Measurements from ENCODE around the gene DOCK4. TPM values are rescaled to one million over a fixed set of nuclear protein-coding genes. Genes with fewer than 3 reads are reported as not detected.

DOCK4 gene
- total RNA-seq, 1 donor from 2014 or later = 4.5 TPM

DNA sequence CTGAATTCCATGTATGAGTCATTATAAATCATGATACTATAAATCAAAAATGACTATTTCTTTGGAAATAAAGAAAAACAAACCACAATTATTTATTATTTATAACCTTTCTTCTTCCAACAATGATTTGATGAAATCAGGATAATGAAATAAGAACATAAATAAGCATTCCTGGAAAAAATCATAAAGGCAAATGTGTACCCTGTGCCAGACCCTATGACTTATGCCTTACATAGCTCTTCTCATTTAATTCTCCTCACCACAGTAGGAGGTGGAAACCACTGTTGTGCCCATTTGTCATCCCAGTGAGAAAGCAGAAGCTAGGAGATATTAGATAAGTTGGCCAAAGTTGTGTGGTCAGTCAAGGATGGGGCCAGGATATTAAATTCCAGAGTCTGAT lies 255.1 kb downstream of the DOCK4 start:
- no peak for DNase-seq (ENCODE audit: low read depth)
- TF ChIP-seq, protein P1, sequence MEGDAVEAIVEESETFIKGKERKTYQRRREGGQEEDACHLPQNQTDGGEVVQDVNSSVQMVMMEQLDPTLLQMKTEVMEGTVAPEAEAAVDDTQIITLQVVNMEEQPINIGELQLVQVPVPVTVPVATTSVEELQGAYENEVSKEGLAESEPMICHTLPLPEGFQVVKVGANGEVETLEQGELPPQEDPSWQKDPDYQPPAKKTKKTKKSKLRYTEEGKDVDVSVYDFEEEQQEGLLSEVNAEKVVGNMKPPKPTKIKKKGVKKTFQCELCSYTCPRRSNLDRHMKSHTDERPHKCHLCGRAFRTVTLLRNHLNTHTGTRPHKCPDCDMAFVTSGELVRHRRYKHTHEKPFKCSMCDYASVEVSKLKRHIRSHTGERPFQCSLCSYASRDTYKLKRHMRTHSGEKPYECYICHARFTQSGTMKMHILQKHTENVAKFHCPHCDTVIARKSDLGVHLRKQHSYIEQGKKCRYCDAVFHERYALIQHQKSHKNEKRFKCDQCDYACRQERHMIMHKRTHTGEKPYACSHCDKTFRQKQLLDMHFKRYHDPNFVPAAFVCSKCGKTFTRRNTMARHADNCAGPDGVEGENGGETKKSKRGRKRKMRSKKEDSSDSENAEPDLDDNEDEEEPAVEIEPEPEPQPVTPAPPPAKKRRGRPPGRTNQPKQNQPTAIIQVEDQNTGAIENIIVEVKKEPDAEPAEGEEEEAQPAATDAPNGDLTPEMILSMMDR (IDR thresholded peaks at IDR 0.05; ENCODE audit: insufficient read depth, low read length, severe bottlenecking) = no peak
- no peaks in the 10 kb centered on the region for H3K27me3 ChIP-seq (ENCODE audit: control insufficient read depth, insufficient read depth, low read length)
- H3K36me3 ChIP-seq (ENCODE audit: control insufficient read depth, insufficient read depth, low read length) = no peaks in the 10 kb centered on the region
- no peak overlapping the region for H3K4me3 ChIP-seq (ENCODE audit: low read depth, low read length)
- FAIRE-seq = no peak

DNA sequence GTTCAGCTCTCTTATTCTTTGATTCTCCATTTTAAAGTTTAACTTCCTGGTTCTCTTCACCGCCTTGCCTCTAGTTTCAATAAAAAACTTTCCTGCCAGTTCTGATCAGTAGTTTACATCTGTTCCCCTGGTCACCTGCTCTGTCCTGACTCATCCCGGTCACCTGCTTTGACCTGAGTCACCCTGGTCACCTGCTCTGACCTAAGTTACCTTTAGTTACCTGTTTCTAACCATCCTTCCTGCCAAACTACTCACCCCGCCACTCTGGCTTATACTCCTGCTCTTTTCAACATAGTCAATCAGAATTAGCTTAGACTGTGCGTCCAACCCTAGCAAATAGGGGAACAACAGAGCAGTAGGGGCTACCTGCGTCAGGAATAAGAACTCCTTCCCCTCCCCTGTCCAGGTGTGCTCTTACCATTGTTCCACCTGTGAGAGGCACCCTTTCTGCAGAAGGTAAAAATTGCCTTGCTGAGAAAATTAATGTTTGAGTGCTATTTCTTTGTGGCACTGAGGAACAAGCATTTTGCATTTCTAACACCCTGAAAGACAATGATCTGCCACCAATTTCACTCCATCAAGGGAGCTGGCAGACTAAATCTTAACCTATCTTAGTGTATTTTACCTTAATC lies 263.6 kb downstream of the DOCK4 start:
- no peaks in the 10 kb centered on the region for H3K36me3 ChIP-seq (ENCODE audit: control insufficient read depth, insufficient read depth, low read length)
- no peak for DNase-seq (ENCODE audit: low read depth)
- no peaks in the 10 kb centered on the region for H3K27me3 ChIP-seq (ENCODE audit: control insufficient read depth, insufficient read depth, low read length)
- H3K4me3 ChIP-seq (ENCODE audit: low read depth, low read length) = no peak overlapping the region
- TF ChIP-seq, protein P1 (IDR thresholded peaks at IDR 0.05; ENCODE audit: insufficient read depth, low read length, severe bottlenecking) = no peak
- FAIRE-seq = no peak

DNA sequence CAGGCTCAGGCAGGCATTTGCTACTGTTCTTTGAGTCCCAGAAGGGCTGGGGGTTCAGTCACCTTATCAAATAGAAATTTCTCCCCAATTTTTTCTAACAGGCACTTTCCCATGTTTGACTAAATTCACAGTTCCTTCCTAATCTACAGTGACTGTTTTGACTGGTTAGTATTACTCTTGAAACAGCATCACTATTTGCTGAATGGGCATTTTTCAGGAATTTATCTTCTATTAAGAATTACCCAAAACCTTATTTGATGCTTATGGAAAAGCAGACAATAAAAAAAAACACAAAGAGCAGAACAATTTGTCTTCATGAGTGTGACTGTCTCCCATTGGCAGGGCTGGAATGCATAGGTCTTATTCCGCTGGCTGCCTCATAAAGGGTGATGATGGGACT lies 269.0 kb downstream of the DOCK4 start:
- Histone ChIP-seq H3K4me3 (ENCODE audit: low read depth, low read length) (no peak overlapping the region), H3K36me3 (ENCODE audit: control insufficient read depth, insufficient read depth, low read length) (no peaks in the 10 kb centered on the region), H3K27me3 (ENCODE audit: control insufficient read depth, insufficient read depth, low read length) (no peaks in the 10 kb centered on the region)
- TF ChIP-seq, protein P1 (IDR thresholded peaks at IDR 0.05; ENCODE audit: insufficient read depth, low read length, severe bottlenecking) = no peak
- DNase-seq (ENCODE audit: low read depth) (no peak), FAIRE-seq (no peak)

DNA sequence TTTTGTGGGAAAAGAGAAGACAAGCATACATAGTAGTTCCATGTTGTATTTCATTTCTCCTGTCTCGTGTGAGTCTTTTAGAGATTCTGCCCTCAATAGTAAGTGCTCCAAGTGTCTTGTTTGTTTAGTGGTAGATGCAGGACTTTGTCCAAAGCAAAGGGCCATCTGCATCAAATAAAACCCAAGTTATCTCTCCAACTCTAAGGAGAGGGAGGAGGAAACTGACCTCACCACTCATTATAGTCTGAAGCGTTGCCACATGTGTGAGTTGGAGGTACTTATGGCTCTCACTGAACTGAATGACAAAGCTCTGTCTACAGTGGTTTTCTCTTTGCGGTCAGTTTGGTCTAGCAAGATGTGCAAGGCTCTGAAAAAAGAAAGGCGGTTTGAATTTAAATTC lies 272.6 kb downstream of the DOCK4 start:
- FAIRE-seq (no peak), DNase-seq (ENCODE audit: low read depth) (no peak)
- no peaks in the 10 kb centered on the region for H3K36me3 ChIP-seq (ENCODE audit: control insufficient read depth, insufficient read depth, low read length)
- TF ChIP-seq, protein P1 (IDR thresholded peaks at IDR 0.05; ENCODE audit: insufficient read depth, low read length, severe bottlenecking) = no peak
- no peaks in the 10 kb centered on the region for H3K27me3 ChIP-seq (ENCODE audit: control insufficient read depth, insufficient read depth, low read length)
- H3K4me3 ChIP-seq (ENCODE audit: low read depth, low read length) = no peak overlapping the region

DNA sequence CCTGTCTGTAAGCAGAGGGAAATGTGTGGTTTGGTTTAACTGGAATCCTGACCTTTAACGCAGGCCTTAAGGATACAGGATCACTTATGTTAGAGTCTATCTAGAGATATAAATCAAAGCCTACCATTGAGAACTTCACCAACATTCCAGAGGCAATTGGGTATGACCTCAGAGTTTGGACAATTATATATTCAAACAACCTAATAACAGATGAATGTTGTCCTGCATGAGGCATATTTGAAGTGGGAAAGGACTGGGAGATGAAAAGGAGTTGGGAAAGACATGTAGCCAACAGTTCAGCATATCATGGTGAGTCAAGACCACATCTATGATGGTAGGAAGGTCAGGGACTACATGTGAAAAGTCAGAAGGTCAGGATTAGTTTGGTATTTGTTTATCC lies 274.2 kb downstream of the DOCK4 start:
- no peak for FAIRE-seq
- Histone ChIP-seq H3K27me3 (ENCODE audit: control insufficient read depth, insufficient read depth, low read length) (no peaks in the 10 kb centered on the region), H3K36me3 (ENCODE audit: control insufficient read depth, insufficient read depth, low read length) (no peaks in the 10 kb centered on the region), H3K4me3 (ENCODE audit: low read depth, low read length) (no peak overlapping the region)
- no peak for DNase-seq (ENCODE audit: low read depth)
- TF ChIP-seq, protein P1 (IDR thresholded peaks at IDR 0.05; ENCODE audit: insufficient read depth, low read length, severe bottlenecking) = no peak

DNA sequence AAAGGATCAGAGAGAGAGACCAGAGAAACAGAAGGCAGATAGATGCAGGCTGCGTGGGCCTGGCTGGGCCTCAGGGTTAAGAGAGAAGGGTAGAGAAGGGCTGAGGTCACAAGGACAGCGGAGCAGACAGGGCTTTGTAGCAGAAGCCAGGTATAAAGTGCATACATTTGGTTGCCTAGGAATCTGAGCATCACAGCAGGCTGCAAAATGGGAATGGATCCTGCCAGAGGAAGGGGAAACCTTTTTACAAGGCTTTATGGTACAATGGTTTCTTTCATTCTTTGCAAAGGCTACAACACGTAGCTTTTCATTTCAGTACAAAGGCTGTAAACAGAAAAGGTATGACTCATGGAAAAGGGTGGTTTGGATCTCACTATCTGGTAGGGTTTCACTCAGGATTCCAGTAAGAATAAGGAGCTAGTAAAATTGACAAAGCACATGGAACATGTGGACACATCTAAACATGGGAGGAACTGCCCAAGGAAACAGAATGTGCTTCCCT lies 275.1 kb downstream of the DOCK4 start:
- Histone ChIP-seq H3K36me3 (ENCODE audit: control insufficient read depth, insufficient read depth, low read length) (no peaks in the 10 kb centered on the region), H3K27me3 (ENCODE audit: control insufficient read depth, insufficient read depth, low read length) (no peaks in the 10 kb centered on the region), H3K4me3 (ENCODE audit: low read depth, low read length) (no peak overlapping the region)
- DNase-seq (ENCODE audit: low read depth) (peak; percentile 33), FAIRE-seq (peak; percentile 80)
- TF ChIP-seq, protein P1 (IDR thresholded peaks at IDR 0.05; ENCODE audit: insufficient read depth, low read length, severe bottlenecking) = no peak
